Stimulated activated CD8-positive, alpha-beta memory T cell treated with anti-CD3 and anti-CD28 coated beads, Interleukin-7, amount 100 ng/mL, for 1 hour (primary cell): Measurements from ENCODE around the gene ISCU.
"Not testable (repeated sequence)": the region's sequence is repeated elsewhere in the genome, so short reads cannot be mapped to it uniquely, and the experiment has no call there.

Experiments
- DNase-seq, 2 donors: peaks; one replicate each; pipeline ENCODE4 v3.0.0-alpha.2; 2020; ENCODE audit warnings: low read depth in 2 of 2

Gene ISCU

GRCh38 chr12:108589028-108589839 is 26.8 kb downstream of the ISCU start:
- no peak for DNase-seq

DNA sequence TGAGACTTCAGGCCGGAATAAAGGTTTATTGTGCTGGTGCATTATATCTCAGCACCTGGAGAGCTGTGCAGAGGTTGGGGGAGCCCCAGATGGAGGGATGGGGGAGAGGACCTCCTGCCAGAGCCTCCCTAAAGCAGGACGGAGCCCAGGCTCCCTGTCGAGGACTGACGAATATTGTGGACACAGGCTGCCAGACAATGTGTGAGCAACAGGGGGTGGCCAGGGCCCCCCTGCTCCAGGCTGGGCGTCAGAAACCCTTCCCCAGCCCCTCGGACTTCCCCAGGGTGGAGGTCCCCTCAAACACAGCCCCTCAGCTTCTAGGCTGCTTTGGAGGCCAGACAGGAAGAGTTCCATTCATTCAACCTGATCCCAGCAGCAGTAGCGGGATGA is 27.4 kb downstream of the ISCU start:
- no peak for DNase-seq

DNA sequence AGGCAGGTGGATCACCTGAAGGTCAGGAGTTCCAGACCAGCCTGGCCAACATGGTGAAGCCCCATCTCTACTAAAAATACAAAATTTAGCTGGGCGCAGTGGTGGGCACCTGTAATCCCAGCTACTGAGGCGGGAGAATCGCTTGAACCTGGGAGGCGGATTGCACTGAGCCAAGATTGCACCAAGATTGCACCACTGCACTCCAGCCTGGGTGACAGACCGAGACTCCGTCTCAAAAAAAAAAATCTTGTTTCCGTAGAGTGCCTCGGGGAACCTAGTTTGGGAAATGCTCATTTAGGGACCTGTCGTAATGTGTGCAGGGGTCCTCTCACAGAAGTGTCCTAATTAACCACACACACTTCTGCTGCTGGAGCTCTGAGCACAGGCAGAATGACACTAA is 28.1 kb downstream of the ISCU start:
- not testable (repeated sequence) for DNase-seq

- no peak for DNase-seq
Measured at GRCh38 chr12:108591267-108591980, 29.0 kb downstream of the ISCU start.

- no peak for DNase-seq
Measured at GRCh38 chr12:108592033-108592909, 29.9 kb downstream of the ISCU start.

DNA sequence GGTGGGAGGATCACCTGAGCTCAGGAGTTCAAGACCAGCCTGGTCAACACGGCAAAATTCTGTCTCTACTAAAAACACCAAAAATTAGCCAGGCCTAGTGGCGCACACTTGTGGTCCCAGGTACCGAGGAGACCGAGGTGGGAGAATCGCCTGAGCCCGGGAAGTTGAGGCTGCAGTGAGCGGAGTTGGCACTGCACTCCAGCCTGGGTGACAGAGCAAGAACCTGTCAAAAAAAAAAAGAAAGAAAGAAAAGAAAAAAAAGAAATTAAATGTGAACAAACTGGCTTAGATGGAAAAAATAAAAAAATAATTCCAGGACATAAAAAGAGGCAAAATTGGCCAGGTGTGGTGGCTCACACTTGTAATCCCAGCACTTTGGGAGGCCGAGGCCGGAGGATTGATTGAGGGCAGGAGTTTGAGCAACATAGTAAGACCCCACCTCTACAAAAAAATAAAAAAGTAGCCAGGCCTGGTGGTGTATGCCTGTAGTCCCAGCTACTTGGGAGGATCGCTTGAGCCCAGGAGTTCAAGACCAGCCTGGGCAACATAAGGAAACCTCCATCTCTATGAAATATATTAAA is 32.0 kb downstream of the ISCU start:
- DNase-seq = no peak

GRCh38 chr12:108594960-108595710 is 32.7 kb downstream of the ISCU start:
- no peak for DNase-seq

GRCh38 chr12:108595711-108596647 is 33.6 kb downstream of the ISCU start:
- DNase-seq = no peak

- DNase-seq = no peak
Measured at GRCh38 chr12:108596854-108597558, 34.6 kb downstream of the ISCU start.

- no peak for DNase-seq
Measured at GRCh38 chr12:108597559-108598471, 35.4 kb downstream of the ISCU start, which contains the start of gene TMEM119. TMEM119 (minus strand) TSS chr12:108598084; CDS start chr12:108592383, 5,701 bp downstream.

- no peak for DNase-seq
Measured at GRCh38 chr12:108598553-108599250, 36.3 kb downstream of the ISCU start.

DNA sequence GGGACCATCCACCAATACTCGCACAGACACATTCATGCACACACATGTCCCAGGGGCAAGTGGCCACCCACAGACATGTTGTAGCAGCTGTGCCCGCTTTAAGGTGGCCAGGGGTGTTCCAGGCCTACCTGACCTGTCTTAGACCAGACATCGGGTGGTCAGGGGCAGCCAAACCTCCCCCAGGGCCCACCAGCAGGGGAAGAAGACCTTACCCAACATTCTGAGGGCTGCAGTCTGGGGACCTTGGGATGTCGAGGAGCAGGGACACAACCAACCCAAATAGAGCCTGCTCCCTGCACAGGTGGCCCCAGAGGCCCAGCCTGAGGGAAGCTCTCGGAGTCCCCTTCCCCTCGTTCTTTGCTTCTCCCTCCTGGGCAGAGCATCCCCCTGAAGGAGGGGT is 37.1 kb downstream of the ISCU start:
- DNase-seq = no peak

DNA sequence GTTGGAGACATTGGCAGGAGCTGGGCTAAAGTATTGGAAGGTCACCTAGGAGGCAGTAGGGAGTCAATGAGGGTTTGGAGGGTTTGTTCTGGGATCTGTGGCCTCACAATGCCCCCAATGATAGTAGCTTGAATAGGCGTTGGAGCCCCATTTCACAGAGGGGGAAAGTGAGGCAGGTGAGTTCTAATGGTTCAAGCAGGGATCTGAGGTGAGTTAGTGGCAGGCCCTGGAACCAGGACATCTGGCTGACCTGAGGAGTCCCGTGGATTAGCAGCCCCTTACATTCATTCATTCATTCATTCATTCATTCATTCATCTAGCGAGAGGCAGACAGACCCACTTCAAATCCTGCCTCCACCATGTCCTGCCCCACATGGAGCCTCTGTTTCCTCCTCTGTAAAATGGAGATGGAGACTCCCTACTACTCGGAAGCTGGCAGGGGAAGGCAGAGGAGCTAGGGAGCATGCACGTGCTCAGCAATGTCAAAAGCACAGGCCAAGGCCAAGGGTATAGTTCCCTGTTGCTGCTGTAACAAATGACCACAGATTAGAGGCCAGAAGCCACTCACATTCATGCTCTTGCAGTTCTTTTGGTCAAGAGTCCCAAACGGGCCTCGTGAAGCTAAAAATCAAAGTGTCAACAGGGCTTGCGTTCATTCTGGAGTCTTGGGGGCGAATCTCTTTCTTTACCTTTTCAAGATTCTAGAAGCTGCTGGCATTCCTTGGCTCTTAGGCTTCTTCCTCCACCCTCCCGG is 37.7 kb downstream of the ISCU start:
- no peak for DNase-seq

GRCh38 chr12:108600702-108601007 is 38.3 kb downstream of the ISCU start:
- no peak for DNase-seq

- no peak for DNase-seq
Measured at GRCh38 chr12:108602209-108602705, 39.9 kb downstream of the ISCU start.

GRCh38 chr12:108602976-108603704 is 40.7 kb downstream of the ISCU start:
- no peak for DNase-seq
